ENCODE data around the gene UBXN10. TPM values are rescaled to one million over a fixed set of nuclear protein-coding genes. Genes with fewer than 3 reads are reported as not detected.

UBXN10 gene
- total RNA-seq, 6 experiments from 2014 or later, result not detected

DNA sequence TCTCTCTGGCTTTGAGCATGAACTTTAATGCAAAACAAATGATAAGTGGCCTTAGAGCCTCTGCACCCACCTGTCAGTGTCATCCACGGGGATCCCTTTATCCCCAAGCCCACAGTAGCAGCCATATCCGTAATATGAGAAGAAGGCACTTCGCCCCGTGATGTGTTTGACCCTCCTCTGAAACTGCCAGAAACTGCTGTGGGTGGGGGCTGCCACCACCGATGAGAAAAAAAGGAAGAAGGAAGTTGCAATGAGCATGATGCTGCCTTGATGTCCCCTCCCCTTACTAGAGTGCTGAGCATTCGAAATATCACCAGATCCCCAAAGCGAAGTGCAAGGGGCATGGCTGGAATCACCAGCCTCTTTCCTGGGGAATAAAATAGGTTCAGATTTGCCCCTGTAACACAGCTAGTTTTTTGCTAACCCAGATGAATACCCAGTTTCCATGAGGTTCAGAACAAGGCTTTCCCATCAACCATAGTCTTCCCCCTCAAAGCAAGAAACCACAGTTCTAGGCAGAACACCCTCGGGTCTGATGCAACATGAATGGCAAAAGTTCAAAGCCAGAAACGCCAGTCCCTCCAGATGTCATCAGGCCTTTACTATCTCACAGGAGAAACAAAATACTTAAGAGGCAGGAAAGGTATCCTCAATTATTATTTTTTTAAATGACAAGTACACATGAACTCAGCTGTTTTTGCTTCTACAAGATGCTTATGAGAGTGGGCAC lies 10.8 kb upstream of the UBXN10 start:
- TF ChIP-seq, protein P1, sequence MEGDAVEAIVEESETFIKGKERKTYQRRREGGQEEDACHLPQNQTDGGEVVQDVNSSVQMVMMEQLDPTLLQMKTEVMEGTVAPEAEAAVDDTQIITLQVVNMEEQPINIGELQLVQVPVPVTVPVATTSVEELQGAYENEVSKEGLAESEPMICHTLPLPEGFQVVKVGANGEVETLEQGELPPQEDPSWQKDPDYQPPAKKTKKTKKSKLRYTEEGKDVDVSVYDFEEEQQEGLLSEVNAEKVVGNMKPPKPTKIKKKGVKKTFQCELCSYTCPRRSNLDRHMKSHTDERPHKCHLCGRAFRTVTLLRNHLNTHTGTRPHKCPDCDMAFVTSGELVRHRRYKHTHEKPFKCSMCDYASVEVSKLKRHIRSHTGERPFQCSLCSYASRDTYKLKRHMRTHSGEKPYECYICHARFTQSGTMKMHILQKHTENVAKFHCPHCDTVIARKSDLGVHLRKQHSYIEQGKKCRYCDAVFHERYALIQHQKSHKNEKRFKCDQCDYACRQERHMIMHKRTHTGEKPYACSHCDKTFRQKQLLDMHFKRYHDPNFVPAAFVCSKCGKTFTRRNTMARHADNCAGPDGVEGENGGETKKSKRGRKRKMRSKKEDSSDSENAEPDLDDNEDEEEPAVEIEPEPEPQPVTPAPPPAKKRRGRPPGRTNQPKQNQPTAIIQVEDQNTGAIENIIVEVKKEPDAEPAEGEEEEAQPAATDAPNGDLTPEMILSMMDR (IDR thresholded peaks at IDR 0.05), result no peak
- H3K9me3 Mint-ChIP-seq, result no peaks in the 10 kb centered on the region; the same call in 1 of the 2 replicates
- H3K27me3 Mint-ChIP-seq (ENCODE audit: insufficient read depth), result peaks cover 24% of the 10 kb centered on the region
- H3K4me1 Mint-ChIP-seq (ENCODE audit: low read depth), result no peaks in the 10 kb centered on the region
- no peak overlapping the region for H3K27ac Mint-ChIP-seq
- peaks cover 3% of the 10 kb centered on the region for H3K36me3 Mint-ChIP-seq (ENCODE audit: low read depth)
- no peak for DNase-seq
- no peak overlapping the region for H3K4me3 Mint-ChIP-seq

DNA sequence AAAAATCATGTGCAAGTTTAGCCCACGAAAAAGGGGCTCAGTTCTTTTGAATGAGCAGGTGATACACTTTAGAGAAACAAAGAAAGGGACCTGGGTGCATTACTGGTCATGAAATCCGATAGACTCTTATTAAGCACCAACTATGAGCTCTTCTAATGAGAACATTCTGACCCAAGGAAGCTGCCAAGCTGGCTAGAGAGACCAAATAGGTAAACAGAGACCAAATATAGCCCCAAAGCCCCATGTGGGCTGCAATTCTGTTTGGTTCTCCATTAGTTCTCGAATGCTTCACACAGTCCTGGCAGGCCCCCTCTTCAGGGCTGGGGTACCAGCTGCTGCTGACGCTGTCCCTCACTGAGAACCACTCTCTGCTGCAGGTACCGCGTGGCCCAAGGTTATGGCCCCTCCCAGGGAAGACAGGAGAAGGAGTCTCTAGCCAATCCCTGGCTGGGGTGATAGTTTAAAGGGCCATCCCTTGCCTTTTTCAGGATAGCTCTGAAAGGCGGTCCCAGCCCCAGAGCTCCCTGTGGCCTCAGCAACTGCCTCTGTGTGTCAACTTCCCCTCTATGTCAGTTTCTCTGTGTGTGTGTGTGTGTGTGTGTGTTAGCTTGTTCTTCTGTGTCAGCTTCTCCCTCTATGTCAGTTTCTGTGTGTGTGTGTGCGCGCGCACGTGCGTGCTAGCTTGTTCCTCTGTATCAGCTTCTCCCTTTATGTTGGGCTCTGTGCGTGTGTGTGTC lies 7.1 kb upstream of the UBXN10 start:
- no peak for DNase-seq
- Mint-ChIP-seq H3K36me3 (ENCODE audit: low read depth) (peaks cover 4% of the 10 kb centered on the region), H3K27ac (no peak overlapping the region), H3K9me3 (no peaks in the 10 kb centered on the region; the same call in 1 of the 2 replicates), H3K4me3 (no peak overlapping the region), H3K4me1 (ENCODE audit: low read depth) (no peaks in the 10 kb centered on the region), H3K27me3 (ENCODE audit: insufficient read depth) (peaks cover 31% of the 10 kb centered on the region)
- TF ChIP-seq, protein P1 (IDR thresholded peaks at IDR 0.05), result no peak

DNA sequence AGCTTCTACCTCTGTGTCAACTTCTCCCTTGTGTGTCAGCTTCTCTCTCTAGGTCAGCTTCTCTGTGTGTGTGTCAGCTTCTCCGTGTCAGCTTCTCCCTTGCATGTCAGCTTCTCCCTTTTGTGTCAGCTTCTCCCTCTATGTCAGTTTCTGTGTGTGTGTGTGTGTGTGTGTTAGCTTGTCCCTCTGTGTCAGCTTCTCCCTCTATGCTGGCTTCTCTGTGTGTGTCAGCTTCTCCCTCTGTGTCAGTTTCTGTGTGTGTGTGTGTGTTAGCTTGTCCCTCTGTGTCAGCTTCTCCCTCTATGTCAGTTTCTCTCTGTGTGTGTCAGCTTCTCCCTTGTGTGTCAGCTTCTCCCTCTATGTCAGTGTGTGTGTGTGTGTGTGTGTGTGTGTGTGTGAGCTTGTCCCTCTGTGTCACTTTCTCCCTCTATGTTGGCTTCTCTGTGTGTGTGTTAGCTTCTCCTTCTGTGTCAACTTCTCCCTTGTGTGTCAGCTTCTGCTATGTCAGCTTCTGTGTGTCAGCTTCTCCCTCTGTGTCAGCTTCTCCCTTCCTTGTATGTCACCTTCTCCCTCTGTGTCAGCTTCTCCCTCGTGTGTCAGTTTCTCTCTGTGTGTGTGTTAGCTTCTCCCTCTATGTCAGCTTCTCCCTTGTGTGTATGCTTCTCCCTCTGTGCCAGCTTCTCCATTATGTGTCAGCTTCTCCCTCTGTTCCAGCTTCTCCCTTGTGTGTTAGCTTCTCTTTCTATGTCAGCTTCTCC lies 6.3 kb upstream of the UBXN10 start:
- peaks cover 34% of the 10 kb centered on the region for H3K27me3 Mint-ChIP-seq (ENCODE audit: insufficient read depth)

DNA sequence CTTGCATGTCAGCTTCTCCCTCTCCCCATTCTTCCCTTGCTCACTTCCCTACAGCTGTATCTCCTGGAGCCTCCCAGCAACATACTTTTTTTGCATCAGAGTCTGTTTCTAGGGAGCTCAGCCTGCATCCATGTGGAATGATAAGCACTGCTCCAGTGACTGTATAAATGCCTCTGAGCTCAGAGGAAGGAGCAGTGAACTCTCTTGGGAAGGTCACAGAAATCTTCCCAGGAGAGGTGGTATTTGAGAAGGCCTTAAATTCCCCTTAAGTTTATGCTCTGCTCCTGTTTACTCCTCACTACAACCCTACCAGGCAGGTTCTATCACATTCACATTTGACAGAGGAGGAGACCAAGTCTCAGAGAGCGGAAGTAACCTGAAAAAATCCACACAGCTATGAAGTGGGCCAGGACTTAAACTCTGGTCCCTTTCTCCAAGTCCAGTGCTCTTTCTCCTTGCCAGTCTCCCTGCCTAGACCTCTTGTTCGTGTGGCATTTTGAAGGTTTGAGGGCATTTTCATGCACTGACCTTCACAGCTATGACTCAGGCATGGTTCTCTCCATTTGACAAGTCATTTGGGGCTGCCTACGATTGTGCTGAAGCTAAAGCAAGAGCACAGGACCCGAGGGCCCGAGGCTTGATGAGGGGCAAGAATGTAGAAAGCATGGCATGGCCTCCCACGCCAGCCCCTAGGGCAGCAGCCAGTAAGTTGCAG lies 5.6 kb upstream of the UBXN10 start:
- Mint-ChIP-seq H3K27me3 (ENCODE audit: insufficient read depth) (peaks cover 31% of the 10 kb centered on the region), H3K4me3 (no peak overlapping the region), H3K27ac (no peak overlapping the region), H3K4me1 (ENCODE audit: low read depth) (no peaks in the 10 kb centered on the region), H3K36me3 (ENCODE audit: low read depth) (peaks cover 4% of the 10 kb centered on the region), H3K9me3 (no peaks in the 10 kb centered on the region; the same call in 1 of the 2 replicates)
- DNase-seq, result no peak
- TF ChIP-seq, protein P1 (IDR thresholded peaks at IDR 0.05), result no peak

More for the DNA sequence above, 6.3 kb upstream of the UBXN10 start:
- H3K4me1 Mint-ChIP-seq (ENCODE audit: low read depth), result no peaks in the 10 kb centered on the region
- DNase-seq, result no peak
- peaks cover 4% of the 10 kb centered on the region for H3K36me3 Mint-ChIP-seq (ENCODE audit: low read depth)
- no peak overlapping the region for H3K27ac Mint-ChIP-seq
- TF ChIP-seq, protein P1 (IDR thresholded peaks at IDR 0.05), result no peak
- H3K9me3 Mint-ChIP-seq, result no peaks in the 10 kb centered on the region; the same call in 1 of the 2 replicates
- no peak overlapping the region for H3K4me3 Mint-ChIP-seq

DNA sequence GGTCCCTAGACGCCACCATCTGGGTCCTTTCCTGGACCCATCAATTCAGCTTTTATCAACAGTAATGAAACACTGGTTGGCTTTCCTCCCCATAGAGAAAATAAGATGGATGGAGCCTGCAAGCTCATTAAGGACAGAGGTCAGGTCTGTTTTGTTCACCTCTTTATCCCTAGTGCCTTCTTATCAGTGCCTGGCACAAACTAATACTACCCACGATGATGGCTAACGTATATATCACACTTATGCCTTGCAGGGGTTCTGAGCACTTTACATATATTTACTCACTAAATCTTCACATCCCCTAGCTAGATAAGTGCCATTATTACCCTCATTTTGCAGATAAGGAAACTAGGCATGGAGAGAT lies 5.1 kb upstream of the UBXN10 start:
- Mint-ChIP-seq H3K9me3 (no peaks in the 10 kb centered on the region; the same call in 1 of the 2 replicates), H3K4me1 (ENCODE audit: low read depth) (no peaks in the 10 kb centered on the region), H3K36me3 (ENCODE audit: low read depth) (peaks cover 4% of the 10 kb centered on the region), H3K4me3 (no peak overlapping the region), H3K27ac (no peak overlapping the region), H3K27me3 (ENCODE audit: insufficient read depth) (peaks cover 31% of the 10 kb centered on the region)
- DNase-seq, result no peak
- TF ChIP-seq, protein P1 (IDR thresholded peaks at IDR 0.05), result no peak

All from HFFc6 (cell line).